Stimulated activated CD8-positive, alpha-beta memory T cell treated with anti-CD3 and anti-CD28 coated beads, Interleukin-7, amount 100 ng/mL, for 48 hours (primary cell): ENCODE results near the gene NPL.

Experiments
- DNase-seq, 2 donors: peaks; one replicate each; pipeline ENCODE4 v3.0.0-alpha.2; 2020; ENCODE audit warnings: low read depth in 1 of 2; ENCODE audit errors: extremely low read depth in 1 of 2

The NPL gene

DNA sequence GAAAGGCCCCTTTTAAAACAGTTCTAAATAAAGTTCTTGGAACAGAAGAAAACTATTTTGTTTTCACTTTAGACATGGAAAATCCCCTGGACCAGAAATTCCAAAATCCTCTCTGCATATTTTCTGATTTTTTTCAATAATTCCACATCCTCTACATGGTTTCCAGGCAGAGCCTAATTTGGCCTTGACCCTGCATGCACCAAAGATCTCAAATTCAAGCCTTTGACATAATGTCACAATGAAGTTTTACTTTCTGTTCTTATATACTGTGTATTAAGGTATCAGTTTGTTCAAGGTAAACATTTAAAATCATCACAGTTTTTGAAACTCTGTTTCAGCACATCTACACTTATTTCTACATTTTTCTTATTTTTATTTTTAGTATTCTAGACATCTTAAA is 12.2 kb upstream of the NPL start:
- no peak for DNase-seq

DNA sequence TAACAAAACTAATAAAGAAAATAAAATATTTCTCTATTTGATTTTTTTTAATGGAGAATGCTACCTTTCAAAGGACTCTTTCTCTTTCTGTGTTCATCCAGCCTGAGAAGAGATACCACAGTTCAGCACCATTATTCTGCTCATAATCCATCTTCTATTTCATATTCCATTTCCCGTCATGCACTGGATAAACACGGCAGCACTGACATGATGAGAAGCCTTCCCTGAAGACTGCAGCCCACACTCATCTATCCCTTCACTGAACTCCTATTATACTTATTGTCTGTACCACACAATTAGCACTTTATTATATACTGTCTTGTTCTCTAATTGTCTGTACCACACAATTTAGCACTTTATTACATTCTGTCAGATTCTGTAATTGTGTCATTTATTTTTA is 10.7 kb upstream of the NPL start:
- no peak for DNase-seq

DNA sequence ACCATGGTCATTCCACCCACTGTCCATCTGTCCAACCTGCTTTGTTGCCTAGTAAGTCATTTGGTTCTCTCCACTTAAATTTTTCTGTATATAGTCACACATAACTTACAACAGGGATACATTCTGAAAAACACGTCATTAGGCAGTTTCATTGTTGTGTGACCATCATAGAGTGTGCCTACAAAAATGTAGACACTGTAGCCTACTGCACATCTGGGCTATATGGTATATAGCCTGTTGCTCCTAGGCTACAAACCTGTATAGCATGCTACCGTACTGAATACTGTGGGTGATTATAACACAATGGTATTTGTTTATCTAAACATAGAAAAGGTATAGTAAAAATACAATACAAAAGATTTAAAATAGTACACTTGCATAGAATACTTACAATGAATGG is 10.0 kb upstream of the NPL start:
- DNase-seq: no peak

DNA sequence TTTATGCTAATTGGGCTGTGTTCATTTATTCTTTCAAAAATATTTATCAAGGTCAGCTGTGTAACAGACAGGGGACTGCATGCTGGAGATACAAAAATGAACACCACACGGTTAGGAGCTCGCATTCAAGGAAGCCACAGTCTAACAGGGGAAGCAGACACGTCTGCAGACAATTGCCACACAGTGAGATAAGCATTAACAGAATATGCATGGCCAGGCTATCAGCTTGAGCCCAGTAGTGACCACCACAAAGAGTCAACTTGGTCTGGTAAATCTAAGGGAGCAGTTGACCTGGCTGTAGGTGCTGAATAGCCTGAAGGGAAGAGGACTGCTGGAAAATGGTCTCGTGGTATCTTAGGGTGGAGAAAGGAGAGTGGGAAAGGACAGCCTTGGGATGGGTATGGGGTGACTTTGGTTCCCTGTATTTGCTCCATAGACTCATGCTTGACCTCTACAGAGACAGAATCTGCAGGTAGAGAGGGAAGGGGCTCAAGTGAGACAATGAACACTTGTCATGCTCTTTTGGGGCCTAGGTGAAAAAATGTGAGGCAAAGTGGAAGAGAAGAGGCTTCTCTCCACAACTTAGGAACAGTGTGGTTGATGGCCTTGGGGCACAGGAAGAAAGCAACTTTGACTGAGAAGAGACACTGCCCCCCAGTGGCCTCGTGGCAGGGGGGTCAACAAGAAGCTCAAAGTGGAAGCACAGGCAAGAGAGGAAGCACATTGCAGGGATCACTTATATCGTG is 7.6 kb upstream of the NPL start:
- DNase-seq: peak; percentile 41 to 61

DNA sequence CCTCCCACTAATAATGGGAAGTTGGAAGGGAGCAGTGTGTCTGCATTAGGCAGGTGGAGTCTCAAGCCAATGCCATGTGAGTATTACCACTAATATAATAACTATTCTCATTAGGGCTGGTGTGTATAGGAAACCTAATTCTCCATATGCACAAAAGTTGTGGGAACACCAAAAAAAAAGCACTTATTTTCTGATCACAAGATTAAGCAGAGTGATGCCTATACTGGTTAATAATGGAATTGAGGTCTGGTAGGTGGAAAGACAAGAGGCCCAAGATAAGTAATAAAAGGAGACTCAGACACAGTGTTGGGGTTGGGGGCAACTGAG is 7.0 kb upstream of the NPL start:
- no peak for DNase-seq

DNA sequence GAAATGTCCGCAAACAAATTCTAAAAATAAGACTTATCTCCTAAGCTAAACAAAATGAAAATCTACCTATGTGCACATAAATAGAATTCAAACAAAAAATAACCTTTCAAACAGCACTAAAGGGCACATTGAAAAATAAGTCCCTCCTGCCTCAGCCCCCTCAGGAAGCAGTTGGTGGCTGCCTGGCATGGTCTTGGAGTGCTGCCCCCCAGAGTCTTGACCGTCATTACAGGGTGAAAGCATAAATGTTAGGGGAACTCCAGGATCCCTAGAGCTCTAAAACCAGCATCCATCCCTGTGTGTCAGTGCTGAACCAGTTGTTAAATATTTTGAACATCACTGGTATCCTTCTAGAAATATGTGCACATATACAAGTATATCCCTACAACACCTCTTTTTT is 6.5 kb upstream of the NPL start:
- DNase-seq: no peak

DNA sequence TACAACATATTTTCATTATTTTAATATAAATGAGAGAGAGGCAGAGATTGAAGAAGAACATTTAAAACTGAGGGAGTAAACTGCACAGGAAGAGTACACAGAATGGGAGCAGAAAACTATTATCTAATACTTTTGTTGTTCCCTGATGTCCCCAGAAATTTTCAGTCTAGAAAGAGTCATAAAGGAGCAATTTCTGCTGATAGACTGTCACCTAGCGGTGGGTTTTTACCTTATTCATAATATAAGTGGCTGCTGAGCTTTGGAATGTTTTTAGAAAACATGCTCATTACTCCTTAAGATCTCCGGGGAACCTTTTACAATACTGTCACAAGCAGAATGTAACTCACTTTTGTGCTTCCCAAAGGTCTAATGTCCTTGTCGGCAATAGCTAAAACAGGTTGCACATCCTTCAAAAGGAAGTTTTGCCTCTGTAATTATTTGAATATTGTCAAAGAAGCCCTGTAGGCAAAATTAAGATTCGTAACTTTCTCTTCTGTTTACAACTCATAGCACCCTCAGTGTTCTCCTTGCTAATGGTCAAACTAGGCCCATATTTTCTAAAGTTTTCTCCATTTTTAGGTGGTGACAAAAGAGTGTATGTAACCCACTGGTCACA is 4.9 kb upstream of the NPL start:
- DNase-seq: no peak

DNA sequence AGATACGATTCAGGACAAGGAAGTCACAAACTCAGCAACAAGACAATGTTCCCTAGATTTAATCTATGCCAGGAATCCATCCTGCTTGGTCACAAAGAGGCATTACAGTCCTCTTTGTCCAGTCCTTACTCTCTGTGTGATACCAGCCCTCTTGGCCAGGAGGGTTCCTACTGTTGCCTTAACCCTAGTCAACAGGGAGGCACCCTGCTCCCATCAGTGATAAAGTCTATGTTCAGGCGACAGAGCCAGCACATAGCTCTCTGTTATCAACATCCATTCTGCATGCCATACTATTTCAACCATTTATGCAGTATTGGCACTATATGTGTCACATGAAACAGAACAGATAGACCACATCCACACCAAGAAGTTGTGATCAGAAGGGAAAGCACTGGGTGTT is 4.4 kb upstream of the NPL start:
- DNase-seq: no peak

DNA sequence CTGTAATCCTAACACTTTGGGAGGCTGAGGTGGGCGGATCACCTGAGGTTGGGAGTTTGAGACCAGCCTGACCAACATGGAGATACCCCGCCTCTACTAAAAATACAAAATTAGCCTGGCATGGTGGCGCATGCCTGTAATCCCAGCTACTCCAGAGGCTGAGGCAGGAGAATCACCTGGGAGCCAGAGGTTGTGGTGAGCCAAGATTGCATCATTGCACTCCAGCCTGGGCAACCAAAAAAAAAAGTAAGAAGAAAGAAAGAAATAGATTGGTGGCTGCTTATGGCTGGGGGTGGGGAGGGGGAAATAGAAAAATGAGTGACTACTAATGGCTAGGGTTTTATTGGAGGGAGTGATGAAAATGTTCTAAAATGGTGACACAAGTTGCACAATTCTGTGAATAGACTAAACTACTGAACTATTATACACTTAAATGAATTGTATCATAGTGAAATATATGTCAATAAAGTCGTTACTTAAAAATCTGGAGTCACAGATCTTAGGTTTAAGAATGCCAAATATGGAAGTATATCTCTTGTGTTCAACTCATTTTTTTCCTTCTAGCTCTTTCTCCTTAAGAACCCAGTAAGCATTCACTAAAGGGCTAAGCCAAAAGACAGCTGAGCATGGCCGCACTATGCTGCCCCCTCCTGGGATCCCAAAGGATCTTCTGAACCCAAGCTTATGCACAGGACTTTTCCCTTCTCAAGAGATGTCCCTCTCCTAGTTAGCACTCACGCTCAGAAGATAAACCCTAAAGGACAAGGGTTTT is 3.2 kb upstream of the NPL start:
- DNase-seq: peak in 1 of 2 donors; percentile 15

DNA sequence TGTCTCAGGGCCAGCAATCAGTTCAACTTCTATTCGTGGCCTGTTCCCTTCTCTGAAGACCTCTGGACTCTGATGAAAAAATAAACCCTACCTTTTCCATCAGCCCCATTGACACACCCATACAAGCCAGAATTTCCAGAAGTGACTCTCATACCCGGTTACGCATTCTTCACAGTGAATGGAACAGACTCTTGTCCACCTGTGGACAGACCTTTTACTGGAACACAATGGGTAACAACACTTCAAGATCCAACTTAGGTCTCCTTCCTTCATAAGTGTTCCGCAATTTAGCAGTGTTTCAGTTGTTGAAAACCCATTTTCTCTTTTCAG is 2.6 kb upstream of the NPL start:
- no peak for DNase-seq

DNA sequence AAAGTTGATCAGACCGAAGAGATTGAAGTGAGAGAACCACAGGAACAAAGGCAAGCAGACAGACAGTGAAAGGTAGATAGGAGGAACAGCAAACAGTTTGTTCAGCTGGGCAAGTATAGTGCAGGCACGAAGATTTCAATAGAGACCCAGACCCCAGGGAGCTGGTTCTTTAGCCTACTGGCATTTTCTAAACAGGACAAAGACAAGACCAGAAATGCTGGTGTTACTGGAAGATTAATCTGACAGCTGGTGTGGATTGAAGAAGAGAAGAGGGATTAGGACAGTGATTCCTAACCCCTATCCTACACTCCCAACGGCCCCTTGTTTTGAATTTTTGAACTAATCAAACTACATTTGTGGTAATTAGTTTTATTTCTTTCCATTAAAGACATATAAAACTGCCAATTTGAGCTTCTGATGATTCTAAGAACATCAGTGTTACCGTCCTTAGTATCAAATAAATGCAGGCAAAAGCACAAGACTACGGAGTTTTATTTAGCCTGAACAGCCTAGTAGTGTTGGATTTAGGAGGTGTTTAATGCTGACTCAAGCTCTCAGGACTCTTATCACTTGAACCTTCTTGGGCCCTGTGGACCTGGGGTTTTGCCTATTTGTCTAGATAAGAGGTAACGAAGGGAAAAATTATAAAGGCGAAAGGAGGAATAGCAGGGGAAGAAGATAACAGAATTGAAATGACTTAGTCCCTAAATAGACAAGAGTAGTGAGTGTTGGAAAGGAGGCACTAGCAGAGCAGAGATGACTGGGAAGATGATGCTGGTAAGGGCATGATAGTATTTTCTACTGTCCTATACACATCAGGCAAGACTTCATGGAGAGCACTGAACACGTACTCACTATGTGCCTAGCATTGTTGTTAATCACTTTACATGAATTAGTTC is 2.0 kb downstream of the NPL start:
- DNase-seq: no peak

DNA sequence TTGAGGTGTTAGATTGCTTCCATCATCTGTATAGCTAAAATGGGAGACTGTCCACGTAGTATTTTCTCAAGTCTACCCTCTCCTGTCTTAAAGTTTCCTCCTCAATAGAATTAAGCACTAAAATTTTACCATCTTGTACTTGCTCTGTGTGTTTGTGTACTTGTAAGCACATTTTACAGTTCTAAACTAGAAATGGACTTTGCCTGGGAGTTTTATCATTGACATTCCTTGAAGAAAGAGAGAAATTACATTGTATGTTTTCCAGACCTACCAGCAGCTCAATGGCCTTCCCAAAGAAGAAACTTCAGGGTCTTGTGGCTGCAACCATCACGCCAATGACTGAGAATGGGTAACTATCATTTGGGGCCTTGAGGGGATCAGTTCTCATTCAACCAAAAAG is 4.5 kb downstream of the NPL start:
- DNase-seq: no peak

DNA sequence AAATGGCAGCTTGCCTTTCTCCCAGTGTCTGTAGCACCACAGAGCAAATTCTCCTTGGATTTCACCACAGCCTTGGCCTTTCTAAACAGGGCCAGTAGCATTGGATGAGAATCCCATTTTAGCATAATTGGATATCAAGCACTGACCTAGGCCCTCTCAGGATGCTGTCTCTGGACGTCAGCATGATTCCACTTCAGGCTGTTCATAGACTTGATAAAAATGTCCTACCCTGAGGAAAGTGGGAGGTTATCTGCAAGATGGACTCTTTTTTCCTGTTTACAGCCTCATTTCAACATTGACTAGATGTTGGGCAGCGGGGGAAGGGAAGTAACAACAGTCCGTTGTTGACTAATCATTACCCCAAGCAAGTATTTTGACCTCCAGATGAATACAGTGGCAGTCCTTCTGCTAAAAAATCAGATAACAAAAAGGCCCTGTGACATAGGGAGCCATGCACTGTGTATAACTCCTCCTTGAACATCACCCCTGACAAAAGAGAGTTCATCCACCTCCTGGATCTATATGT is 5.2 kb downstream of the NPL start:
- no peak for DNase-seq

DNA sequence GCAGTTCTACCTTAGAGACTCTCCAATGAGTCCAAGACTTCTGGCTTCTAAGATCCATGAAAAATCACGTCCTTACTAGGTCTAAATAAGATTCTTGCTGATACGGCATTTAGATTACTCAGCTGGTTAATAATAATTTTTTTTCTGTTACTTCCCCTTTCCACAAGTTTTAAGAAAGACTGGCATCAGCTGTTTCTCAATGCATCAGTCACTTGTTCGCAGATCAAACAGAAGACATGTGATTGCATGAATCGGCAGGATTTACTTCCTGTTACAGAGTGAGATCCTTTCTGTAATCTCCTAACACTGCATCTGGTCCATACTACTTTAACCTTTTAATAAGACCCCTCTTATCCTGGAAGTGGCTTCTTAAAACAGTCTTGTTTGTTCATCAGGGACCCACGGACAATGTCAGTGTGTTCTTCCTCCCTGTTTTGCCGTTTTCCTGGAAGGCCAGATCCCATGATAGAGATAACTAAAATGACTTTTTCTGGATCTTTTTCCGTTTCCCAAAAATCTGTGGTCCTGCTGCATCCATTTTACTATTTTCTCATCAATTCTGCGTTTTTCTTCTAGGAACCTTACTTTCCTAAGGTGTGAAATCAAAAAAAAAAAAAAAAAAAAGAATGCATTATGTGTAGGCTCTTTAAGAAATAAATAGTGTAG is 6.1 kb downstream of the NPL start:
- DNase-seq: no peak

DNA sequence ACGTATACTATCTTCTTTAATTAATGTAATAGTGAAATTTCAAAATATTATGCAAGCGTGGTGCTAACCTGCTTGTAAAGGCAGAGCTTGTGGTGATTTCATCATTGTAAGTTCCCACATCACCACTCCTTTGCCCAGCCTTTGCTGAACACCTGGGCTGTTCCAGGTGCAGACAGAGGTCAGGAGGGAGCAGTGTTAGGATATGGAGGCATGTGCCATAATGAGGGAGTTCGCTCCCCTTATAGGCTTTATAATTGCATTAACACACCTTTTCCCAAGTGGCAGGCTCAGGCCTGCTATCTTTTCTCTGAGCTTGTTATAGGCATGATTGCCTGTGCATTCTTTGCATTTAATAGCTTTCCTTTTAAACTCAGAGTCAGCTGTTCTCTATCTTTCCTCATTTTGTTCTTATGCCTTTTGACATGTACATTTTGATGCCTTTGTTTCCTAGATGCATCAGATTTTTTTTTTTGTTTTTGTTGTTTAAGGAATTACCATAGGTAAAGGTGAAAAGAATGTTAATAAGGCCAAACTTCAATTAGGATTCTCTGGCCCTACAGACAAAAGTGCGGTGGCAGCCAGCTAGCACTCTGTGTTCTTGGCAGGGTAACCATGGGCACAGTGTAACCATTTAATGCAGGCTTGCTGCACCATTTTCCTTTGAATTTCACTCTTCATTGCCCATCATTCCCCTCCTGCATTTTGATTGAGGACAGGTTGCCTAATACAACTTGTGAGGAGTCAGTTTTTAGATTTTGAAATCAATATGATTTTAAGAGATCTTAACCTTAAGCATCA is 12.6 kb downstream of the NPL start:
- DNase-seq: no peak

DNA sequence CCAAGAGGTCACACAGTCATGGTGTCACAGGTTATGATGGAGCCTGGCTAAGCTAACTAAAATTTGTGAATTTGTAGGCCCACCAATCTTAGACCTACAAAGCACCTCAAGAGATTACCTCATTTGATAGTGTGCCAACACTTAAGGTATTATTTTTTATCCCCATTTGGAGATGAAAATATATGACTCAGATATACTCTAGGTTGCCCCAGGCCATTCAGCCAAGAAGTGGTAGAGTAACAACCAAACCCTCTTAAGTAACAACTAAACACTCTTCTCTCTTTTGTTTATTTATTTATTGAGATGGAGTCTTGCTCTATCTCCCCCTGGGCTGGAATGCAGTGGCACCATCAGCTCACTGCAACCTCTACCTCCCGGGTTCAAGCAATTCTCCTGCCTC is 14.3 kb downstream of the NPL start:
- no peak for DNase-seq

DNA sequence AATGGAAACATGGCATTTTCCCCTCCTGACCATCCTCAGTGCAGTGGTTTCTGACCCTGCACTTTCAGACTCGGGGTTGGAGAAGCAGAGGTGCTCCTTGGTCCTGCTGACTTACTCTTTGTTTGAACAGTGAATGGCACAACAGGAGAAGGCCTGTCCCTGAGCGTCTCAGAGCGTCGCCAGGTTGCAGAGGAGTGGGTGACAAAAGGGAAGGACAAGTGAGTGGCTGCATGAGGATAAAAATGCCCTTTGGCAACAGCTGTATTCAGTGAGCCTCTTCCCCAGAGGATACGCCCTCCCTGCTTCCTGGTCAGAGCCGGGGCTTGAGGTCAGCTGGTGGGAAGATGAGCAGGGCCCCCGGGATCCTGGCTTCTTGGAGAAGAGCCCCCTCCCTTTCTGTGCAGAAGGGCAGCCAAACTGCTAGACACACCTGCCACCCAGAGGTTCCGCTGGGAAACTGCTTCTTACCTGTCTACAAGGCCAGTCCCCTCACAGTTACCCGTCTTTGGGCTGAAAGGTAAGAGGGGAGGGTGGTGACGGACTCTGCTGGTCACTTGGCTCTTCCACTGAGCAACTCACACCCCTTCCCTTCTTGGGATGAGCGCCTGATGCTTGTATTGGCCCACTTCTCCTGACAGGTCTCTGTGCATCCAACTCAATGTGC is 16.6 kb downstream of the NPL start:
- no peak for DNase-seq

DNA sequence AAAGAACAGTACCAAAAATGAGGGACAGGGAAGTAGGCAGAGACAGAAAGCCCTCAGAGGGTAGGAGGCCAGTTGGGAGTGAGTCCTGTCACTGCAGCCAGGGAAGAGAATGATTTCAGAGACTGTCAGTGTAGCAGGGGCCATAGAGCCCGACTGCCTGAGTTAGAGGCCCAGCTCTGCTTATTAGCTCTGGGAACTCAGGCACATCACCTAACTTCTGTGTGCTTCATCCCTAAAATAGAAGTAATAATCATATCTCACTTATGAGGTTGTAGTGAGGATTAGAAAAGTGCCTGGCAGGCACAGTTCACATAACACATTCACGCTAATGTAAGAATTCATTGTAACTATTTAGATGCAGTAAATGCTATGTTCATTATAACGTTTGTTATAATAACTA is 18.3 kb downstream of the NPL start:
- DNase-seq: no peak

DNA sequence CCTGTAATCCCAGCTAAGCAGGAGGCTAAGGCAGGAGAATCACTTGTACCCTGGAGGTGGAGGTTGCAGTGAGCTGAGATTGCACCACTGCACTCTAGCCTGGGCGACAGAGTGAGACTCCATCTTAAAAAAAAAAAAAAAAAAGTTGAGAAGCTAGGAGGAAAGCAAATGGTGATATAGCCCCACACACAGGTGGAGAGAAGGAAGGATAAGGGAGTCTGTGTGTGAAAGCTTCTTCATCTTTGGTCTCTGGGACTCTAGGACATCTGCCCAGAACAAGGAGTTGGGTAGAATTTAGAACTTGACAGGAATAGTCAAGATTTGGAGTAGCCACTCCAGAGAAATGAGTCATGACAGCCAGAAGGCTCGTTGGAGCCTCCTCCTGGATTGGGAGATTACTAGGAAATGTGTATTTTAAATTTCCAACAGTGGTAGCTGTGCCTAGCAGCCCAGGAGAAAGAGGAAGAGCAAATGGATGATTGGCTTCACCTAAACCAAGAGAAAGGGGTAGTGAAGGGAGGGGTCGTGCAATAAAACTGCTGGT is 19.9 kb downstream of the NPL start:
- DNase-seq: no peak
